Measurements from ENCODE around the gene DNAJB13.

GRCh38 chr11:73978576-73979086, 27.8 kb downstream of the DNAJB13 start:
- TF ChIP-seq, protein P1, sequence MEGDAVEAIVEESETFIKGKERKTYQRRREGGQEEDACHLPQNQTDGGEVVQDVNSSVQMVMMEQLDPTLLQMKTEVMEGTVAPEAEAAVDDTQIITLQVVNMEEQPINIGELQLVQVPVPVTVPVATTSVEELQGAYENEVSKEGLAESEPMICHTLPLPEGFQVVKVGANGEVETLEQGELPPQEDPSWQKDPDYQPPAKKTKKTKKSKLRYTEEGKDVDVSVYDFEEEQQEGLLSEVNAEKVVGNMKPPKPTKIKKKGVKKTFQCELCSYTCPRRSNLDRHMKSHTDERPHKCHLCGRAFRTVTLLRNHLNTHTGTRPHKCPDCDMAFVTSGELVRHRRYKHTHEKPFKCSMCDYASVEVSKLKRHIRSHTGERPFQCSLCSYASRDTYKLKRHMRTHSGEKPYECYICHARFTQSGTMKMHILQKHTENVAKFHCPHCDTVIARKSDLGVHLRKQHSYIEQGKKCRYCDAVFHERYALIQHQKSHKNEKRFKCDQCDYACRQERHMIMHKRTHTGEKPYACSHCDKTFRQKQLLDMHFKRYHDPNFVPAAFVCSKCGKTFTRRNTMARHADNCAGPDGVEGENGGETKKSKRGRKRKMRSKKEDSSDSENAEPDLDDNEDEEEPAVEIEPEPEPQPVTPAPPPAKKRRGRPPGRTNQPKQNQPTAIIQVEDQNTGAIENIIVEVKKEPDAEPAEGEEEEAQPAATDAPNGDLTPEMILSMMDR (IDR thresholded peaks at IDR 0.05; ENCODE audit: insufficient read depth, low read depth, low read length), result no peak
- no peak for TF ChIP-seq EZH2 (IDR thresholded peaks at IDR 0.05; ENCODE audit: insufficient read depth, low read length)
